HepG2 (cell line): ENCODE results near the gene CGNL1. TPM values are rescaled to one million over a fixed set of nuclear protein-coding genes. Genes with fewer than 3 reads are reported as not detected.

Experiments used
- ATAC-seq: fragments of 200-7000 bp; cut with Tn5 transposase; 3 replicates; pipeline ENCODE4 v1.9.1; 2020; ENCODE audit warnings: mild to moderate bottlenecking, moderate library complexity
- BruUV-seq: library from RNA; stranded (reverse); fragments of 400-500 nt; replicated peaks from 2 replicates; lab custom pipeline; 2021; lab: Mats Ljungman, UMichigan
- CTCF ChIA-PET: fragments of 300-600 bp; formaldehyde crosslinking; extraction: SDS; loops from one replicate; lab custom pipeline; 2021; ENCODE audit warnings: low total read pairs, inconsistent platforms, low intra/inter-chr PET ratio; lab: Yijun Ruan, JAX
- POLR2A ChIA-PET: fragments of 350-600 bp; sonication (Branson Sonifier 250); formaldehyde crosslinking; loops from one replicate; lab custom pipeline; 2020; ENCODE audit warnings: antibody characterized with exemption, inconsistent platforms; lab: Yijun Ruan, JAX
- DNase-seq: peaks from one replicate; pipeline ENCODE4 v3.0.0-alpha.2; 2015; ENCODE audit warnings: low spot score
- FAIRE-seq: peaks from 3 replicates; lab custom pipeline; 2011; peaks lifted over from hg19 to GRCh38; lab: Jason Lieb, UNC
- H2AFZ ChIP-seq: one replicate; pipeline ENCODE4 v1.6.1; 2011; ENCODE audit warnings: low read length, inconsistent platforms
- H3K27ac ChIP-seq: fragments of 300-600 bp; 3 replicates; pipeline ENCODE4 v1.8.0; 2011; ENCODE audit warnings: mixed run types, mild to moderate bottlenecking, mixed read lengths, low read length, inconsistent platforms; ENCODE audit not compliant: insufficient read depth; ENCODE audit errors: extremely low read length
- H3K27me3 ChIP-seq, 2 experiments: fragments of 200-600 bp in 1 of 2; 2 replicates in 1 of 2; 3 replicates in 1 of 2; pipeline versions ENCODE4 v1.6.0 to v1.8.0; 2011; ENCODE audit warnings: low read length in 2 of 2, mild to moderate bottlenecking in 2 of 2, moderate library complexity in 2 of 2, inconsistent platforms in 1 of 2; ENCODE audit not compliant: insufficient read depth in 2 of 2, control insufficient read depth in 1 of 2
- H3K36me3 ChIP-seq, 2 experiments: fragments of 200-600 bp in 1 of 2; replicated peaks in 1 of 2; 2 replicates in 1 of 2; 3 replicates in 1 of 2; pipeline versions ENCODE4 v1.5.1 to v1.8.0; 2011; ENCODE audit warnings: low read length in 2 of 2, inconsistent platforms in 1 of 2; ENCODE audit not compliant: insufficient read depth in 2 of 2, control insufficient read depth in 1 of 2
- H3K4me1 ChIP-seq: 2 replicates; pipeline ENCODE4 v1.5.1; 2012; ENCODE audit warnings: low read length, inconsistent platforms; ENCODE audit not compliant: insufficient read depth
- H3K4me2 ChIP-seq: 2 replicates; pipeline ENCODE4 v1.6.0; 2011; ENCODE audit warnings: low read depth, low read length, inconsistent platforms
- H3K4me3 ChIP-seq, 3 experiments: fragments of 200-600 bp in 1 of 3; sonication (generic), shearing (Covaris generic) in 1 of 3; replicated peaks in 1 of 3; 2 replicates each; pipeline ENCODE4 v1.5.1; 2011 to 2016; ENCODE audit warnings: low read length in 3 of 3, inconsistent platforms in 2 of 3, low read depth in 2 of 3, mild to moderate bottlenecking in 2 of 3, control low read depth in 1 of 3, mixed read lengths in 1 of 3; ENCODE audit not compliant: insufficient read depth in 1 of 3
- H3K79me2 ChIP-seq: one replicate; pipeline ENCODE4 v1.6.1; 2011; ENCODE audit warnings: low read length, inconsistent platforms; ENCODE audit not compliant: insufficient read depth
- H3K9ac ChIP-seq: 2 replicates; pipeline ENCODE4 v1.6.0; 2011; ENCODE audit warnings: mild to moderate bottlenecking, low read depth, low read length, inconsistent platforms; ENCODE audit not compliant: insufficient read depth
- H3K9me3 ChIP-seq: 2 replicates; pipeline ENCODE4 v1.5.1; 2012; ENCODE audit warnings: mild to moderate bottlenecking, low read length
- H4K20me1 ChIP-seq: 2 replicates; pipeline ENCODE4 v1.6.0; 2011; ENCODE audit warnings: inconsistent platforms, mild to moderate bottlenecking, low read length, moderate library complexity; ENCODE audit not compliant: insufficient read depth
- AFF4 ChIP-seq: sonication (generic); formaldehyde crosslinking; IDR thresholded peaks from 2 replicates; pipeline ENCODE4 v1.4.0; 2020; ENCODE audit warnings: missing genetic modification reagents
- CENPBD1 ChIP-seq: sonication (generic); formaldehyde crosslinking; IDR thresholded peaks from 2 replicates; pipeline ENCODE4 v1.8.0; 2022; ENCODE audit warnings: missing genetic modification reagents, low read depth, mild to moderate bottlenecking, borderline replicate concordance
- IRX3 ChIP-seq: sonication (generic); formaldehyde crosslinking; IDR thresholded peaks from 2 replicates; pipeline ENCODE4 v1.8.1; 2023; ENCODE audit warnings: mild to moderate bottlenecking, low read depth, missing genetic modification reagents, borderline replicate concordance
- LCORL ChIP-seq, 2 experiments: fragments of 450-650 bp in 1 of 2; sonication (generic) in 1 of 2; formaldehyde crosslinking in 1 of 2; IDR thresholded peaks; 2 replicates each; pipeline versions ENCODE4 v1.5.0 to v1.6.1; 2017 to 2020; ENCODE audit warnings: antibody characterized with exemption in 1 of 2, missing genetic modification reagents in 1 of 2
- MBNL3 ChIP-seq: fragments of 250-450 bp; sonication (Bioruptor Pico); conservative IDR thresholded peaks from 2 replicates; pipeline ENCODE4 v1.8.0; 2022; ENCODE audit warnings: mild to moderate bottlenecking, inconsistent platforms
- PAX8 ChIP-seq: sonication (generic); formaldehyde crosslinking; IDR thresholded peaks from 2 replicates; pipeline ENCODE4 v1.8.0; 2022; ENCODE audit warnings: mild to moderate bottlenecking, missing genetic modification reagents, borderline replicate concordance
- TBL1XR1 ChIP-seq: fragments of 150-350 bp; IDR thresholded peaks from 2 replicates; pipeline ENCODE4 v1.6.1; 2014; ENCODE audit warnings: borderline replicate concordance, low read length; ENCODE audit not compliant: partially characterized antibody
- ZNF564 ChIP-seq: sonication (generic); formaldehyde crosslinking; IDR thresholded peaks from 2 replicates; pipeline ENCODE4 v1.8.1; 2023; ENCODE audit warnings: mild to moderate bottlenecking, missing genetic modification reagents
- ZNF878 ChIP-seq: sonication (generic); formaldehyde crosslinking; IDR thresholded peaks from 2 replicates; pipeline ENCODE4 v1.8.1; 2023; ENCODE audit warnings: mild to moderate bottlenecking, missing genetic modification reagents, moderate library complexity
- WGBS: methylation state at CpG from one replicate; pipeline ENCODE4 v1.1.6; 2017; ENCODE audit warnings: low lambda C conversion rate; 5-methylcytosine and 5-hydroxymethylcytosine counted together
- in situ Hi-C: cut with HindIII; loops from 2 replicates; pipeline ENCODE4 v1.10.0; 2017; ENCODE audit warnings: low pct_unique_long_range_greater_than_20kb; ENCODE audit not compliant: extremely low pct_ligation_motif_present
- intact Hi-C: fragments of 100-400 bp; cut with micrococcal nuclease; formaldehyde crosslinking; loops from one replicate; pipeline ENCODE4 v1.10.0; 2022; ENCODE audit not compliant: unreplicated experiment
- polyA plus RNA-seq, 8 experiments: library from polyadenylated mRNA; depleted of rRNA in 3 of 8; stranded (reverse) in 7 of 8; unstranded in 1 of 8; fragments of >200 nt; fragmentation: Illumina TruSeq in 4 of 8; extraction: Trizol in 4 of 8; gene quantifications; 2 replicates each; pipeline versions ENCODE4 v1.2.1 to v1.2.3, GENCODE V29; 2011 to 2016; ENCODE audit warnings: low read depth in 4 of 8, missing spikeins in 1 of 8, mixed read lengths in 1 of 8; ENCODE audit not compliant: insufficient read depth in 1 of 8
- total RNA-seq, 5 experiments: library from RNA; depleted of rRNA; stranded (reverse); fragments of >200 nt; fragmentation: Illumina TruSeq; extraction: Trizol; gene quantifications; 2 replicates each; pipeline ENCODE4 v1.2.3, GENCODE V29; 2016; ENCODE audit warnings: low read depth in 1 of 5
- TF ChIP-seq, protein P1 (sequence below): IDR thresholded peaks from 2 replicates; pipeline ENCODE4 v1.6.1; 2016; ENCODE audit warnings: missing compliant biosample characterization, missing genetic modification reagents, borderline replicate concordance

CGNL1 gene
- total and polyA plus RNA-seq, 2 of the 13 experiments (the other 11 are each of a cell fraction or from before 2014, with no cell fraction given) = 5.6 to 15.6 TPM

DNA sequence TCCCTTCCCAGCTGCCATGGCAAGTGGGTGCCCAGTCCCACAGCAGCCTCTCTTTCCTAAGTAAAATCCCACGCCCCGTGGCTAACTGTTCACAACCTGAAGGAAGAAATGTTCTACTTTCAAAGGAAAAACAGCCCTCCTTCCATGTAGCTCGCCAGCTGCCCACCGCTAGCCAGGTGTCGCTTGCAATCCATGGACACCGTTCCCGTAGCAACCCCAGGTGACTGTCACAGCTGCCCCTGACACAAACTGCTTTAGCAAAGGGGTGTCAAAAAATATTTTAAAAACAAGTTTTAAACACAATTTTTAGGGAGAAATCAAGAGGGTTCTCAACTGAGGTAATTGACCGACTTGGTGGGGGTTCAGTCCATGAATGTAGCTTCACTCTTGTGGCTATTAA lies 21.0 kb upstream of the CGNL1 start:
- Histone ChIP-seq H3K9ac (no peak overlapping the region), H2AFZ (no peak overlapping the region), H3K27me3 (peaks cover 0 to 1% of the 10 kb centered on the region in 2 experiments; a peak in 1 of 5 replicates), H3K4me1 (peaks cover 38% of the 10 kb centered on the region)
- TF ChIP-seq LCORL (IDR thresholded peaks at IDR 0.05) (no peak), LCORL (CRISPR knock-in tag; IDR thresholded peaks at IDR 0.05) (no peak), MBNL3 (no peak), TBL1XR1 (no peak), ZNF564 (CRISPR knock-in tag) (no peak), ZNF878 (CRISPR knock-in tag) (no peak), CENPBD1 (CRISPR knock-in tag) (no peak)
- TF ChIP-seq, all 625 proteins: peak for 0
- FAIRE-seq = no peak
- CTCF ChIA-PET = no interaction called here
- BruUV-seq = no TSS peak
- no peak for DNase-seq
- no peak overlapping the region for H3K4me2 ChIP-seq
- intact Hi-C loops (no loop called here), in situ Hi-C loops (no loop called here)
- no peak for ATAC-seq
- 54% methylated on average over 8 of the region's 8 CpGs for WGBS
- no peak overlapping the region for H3K4me3 ChIP-seq
- no peak overlapping the region for H3K27ac ChIP-seq
- no peaks in the 10 kb centered on the region for H3K36me3 ChIP-seq
- no peaks in the 10 kb centered on the region for H3K79me2 ChIP-seq
- no peaks in the 10 kb centered on the region for H3K9me3 ChIP-seq
- POLR2A ChIA-PET = interaction anchor here (1.2 kb wide), 1 partner anchor 22 kb away, joined by 3 read pairs; no protein-coding TSS in a partner anchor
- no peaks in the 10 kb centered on the region for H4K20me1 ChIP-seq

DNA sequence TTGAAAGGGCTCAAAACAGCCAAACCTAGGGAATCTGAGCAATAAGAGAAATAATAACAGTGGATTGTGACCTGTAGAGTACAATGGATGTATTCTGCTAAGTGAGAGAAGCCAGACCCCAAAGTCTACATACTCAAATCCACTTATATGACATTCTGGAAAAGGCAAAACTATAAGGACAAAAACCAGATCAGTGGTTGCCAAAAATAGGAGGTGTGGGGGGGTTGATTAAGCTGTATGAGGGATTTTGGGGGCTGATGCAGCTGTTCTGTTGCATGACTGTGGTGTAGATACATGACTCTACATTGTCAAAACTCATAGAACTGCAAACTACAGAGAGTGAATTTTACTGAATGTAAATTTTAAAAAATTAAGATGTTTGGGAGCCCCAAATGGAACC lies 20.1 kb upstream of the CGNL1 start:
- Histone ChIP-seq H3K27ac (no peak overlapping the region), H2AFZ (no peak overlapping the region), H3K27me3 (peaks cover 0 to 1% of the 10 kb centered on the region in 2 experiments; a peak in 1 of 5 replicates), H3K9ac (no peak overlapping the region), H3K4me2 (no peak overlapping the region), H3K36me3 (no peaks in the 10 kb centered on the region), H3K9me3 (no peaks in the 10 kb centered on the region), H3K4me3 (no peak overlapping the region), H4K20me1 (no peaks in the 10 kb centered on the region), H3K4me1 (peaks cover 38% of the 10 kb centered on the region), H3K79me2 (no peaks in the 10 kb centered on the region)
- intact Hi-C loops = no loop called here
- FAIRE-seq (no peak), DNase-seq (no peak), ATAC-seq (no peak)
- CTCF ChIA-PET = no interaction called here
- in situ Hi-C loops = no loop called here
- POLR2A ChIA-PET = interaction anchor here (1.2 kb wide), 1 partner anchor 21 kb away, joined by 3 read pairs; no protein-coding TSS in a partner anchor
- no TSS peak for BruUV-seq
- TF ChIP-seq, protein P1, sequence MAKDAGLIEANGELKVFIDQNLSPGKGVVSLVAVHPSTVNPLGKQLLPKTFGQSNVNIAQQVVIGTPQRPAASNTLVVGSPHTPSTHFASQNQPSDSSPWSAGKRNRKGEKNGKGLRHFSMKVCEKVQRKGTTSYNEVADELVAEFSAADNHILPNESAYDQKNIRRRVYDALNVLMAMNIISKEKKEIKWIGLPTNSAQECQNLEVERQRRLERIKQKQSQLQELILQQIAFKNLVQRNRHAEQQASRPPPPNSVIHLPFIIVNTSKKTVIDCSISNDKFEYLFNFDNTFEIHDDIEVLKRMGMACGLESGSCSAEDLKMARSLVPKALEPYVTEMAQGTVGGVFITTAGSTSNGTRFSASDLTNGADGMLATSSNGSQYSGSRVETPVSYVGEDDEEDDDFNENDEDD (CRISPR knock-in tag) = no peak
- TF ChIP-seq IRX3 (CRISPR knock-in tag) (no peak), PAX8 (CRISPR knock-in tag) (no peak), AFF4 (CRISPR knock-in tag) (no peak)
